Activated naive CD4-positive, alpha-beta T cell treated with anti-CD3 and anti-CD28 coated beads, Interleukin-2, amount 50 U/mL, for 16 hours (primary cell): Measurements from ENCODE around the gene HEMK1.

Source experiments
- DNase-seq: peaks from one replicate; pipeline ENCODE4 v3.0.0-alpha.2; 2020

HEMK1 gene

GRCh38 chr3:50568947-50569749 lies at the start of gene HEMK1:
TSS of gene HEMK1 (plus strand) at chr3:50569522. CDS start at chr3:50571105, 1,583 bp downstream.
- DNase-seq, result peak; percentile 94

GRCh38 chr3:50520849-50521248 lies 48.5 kb upstream of the HEMK1 start:
- no peak for DNase-seq

GRCh38 chr3:50521572-50521971 lies 47.8 kb upstream of the HEMK1 start:
- no peak for DNase-seq

- DNase-seq, result no peak
Measured at GRCh38 chr3:50523279-50523811, 46.0 kb upstream of the HEMK1 start.

- DNase-seq, result no peak
Measured at GRCh38 chr3:50524746-50525145, 44.6 kb upstream of the HEMK1 start.

GRCh38 chr3:50525191-50525910 lies 44.0 kb upstream of the HEMK1 start:
- DNase-seq, result no peak

- peak; percentile 52 for DNase-seq
Measured at GRCh38 chr3:50525987-50526386, 43.3 kb upstream of the HEMK1 start.

- no peak for DNase-seq
Measured at GRCh38 chr3:50530001-50530970, 39.0 kb upstream of the HEMK1 start.

- no peak for DNase-seq
Measured at GRCh38 chr3:50531201-50531600, 38.1 kb upstream of the HEMK1 start.

GRCh38 chr3:50532062-50532705 lies 37.1 kb upstream of the HEMK1 start:
- no peak for DNase-seq

GRCh38 chr3:50533316-50533715 lies 36.0 kb upstream of the HEMK1 start:
- no peak for DNase-seq

GRCh38 chr3:50533807-50534461 lies 35.4 kb upstream of the HEMK1 start:
- DNase-seq, result no peak

GRCh38 chr3:50534681-50535330 lies 34.5 kb upstream of the HEMK1 start:
- DNase-seq, result no peak

- no peak for DNase-seq
Measured at GRCh38 chr3:50536471-50537180, 32.7 kb upstream of the HEMK1 start.

GRCh38 chr3:50537421-50538129 lies 31.7 kb upstream of the HEMK1 start:
- no peak for DNase-seq

GRCh38 chr3:50539356-50540286 lies 29.7 kb upstream of the HEMK1 start:
- no peak for DNase-seq

GRCh38 chr3:50542177-50543034 lies 26.9 kb upstream of the HEMK1 start:
- peak; percentile 59 for DNase-seq

- DNase-seq, result no peak
Measured at GRCh38 chr3:50545781-50546180, 23.5 kb upstream of the HEMK1 start.
